GM19372 (cell line): ENCODE measurements around the gene RPL28.
"Not testable (repeated sequence)": the region's sequence is repeated elsewhere in the genome, so short reads cannot be mapped to it uniquely, and the experiment has no call there.

Experiments used
- ATAC-seq: cut with Tn5 transposase; IDR thresholded peaks from one replicate; pipeline ENCODE4 v1.9.1; 2021; ENCODE audit warnings: mild to moderate bottlenecking, low read depth, moderate library complexity; ENCODE audit not compliant: unreplicated experiment

Gene RPL28

GRCh38 chr19:55443045-55443823 lies 57.5 kb downstream of the RPL28 start, which contains the start of gene SHISA7:
TSS of gene SHISA7 (minus strand) at chr19:55443300. CDS start at chr19:55442863, 437 bp downstream.
- ATAC-seq = no peak

GRCh38 chr19:55443824-55444480 lies 58.2 kb downstream of the RPL28 start:
- no peak for ATAC-seq

- no peak for ATAC-seq
These were observed 58.9 kb downstream of the RPL28 start for GRCh38 chr19:55444646-55445045.

- ATAC-seq = no peak
These were observed 60.3 kb downstream of the RPL28 start for GRCh38 chr19:55446060-55446459.

GRCh38 chr19:55447421-55448174 lies 61.9 kb downstream of the RPL28 start:
- ATAC-seq = no peak

- ATAC-seq = not testable (repeated sequence)
These were observed 62.4 kb downstream of the RPL28 start for GRCh38 chr19:55448175-55448490.

GRCh38 chr19:55449469-55449868 lies 63.7 kb downstream of the RPL28 start:
- no peak for ATAC-seq

GRCh38 chr19:55451163-55451964 lies 65.6 kb downstream of the RPL28 start:
- ATAC-seq = no peak

GRCh38 chr19:55451965-55452748 lies 66.4 kb downstream of the RPL28 start:
- no peak for ATAC-seq
